HG02938 (cell line): ENCODE data around the gene PDHX.

ENCODE experiments used
- ATAC-seq: cut with Tn5 transposase; IDR thresholded peaks from one replicate; pipeline ENCODE4 v1.9.1; 2021; ENCODE audit warnings: mild to moderate bottlenecking, moderate library complexity; ENCODE audit not compliant: unreplicated experiment

The PDHX gene

GRCh38 chr11:34953955-34954354 is 37.5 kb downstream of the PDHX start:
- no peak for ATAC-seq

GRCh38 chr11:34957206-34957605 is 40.8 kb downstream of the PDHX start:
- no peak for ATAC-seq

- no peak for ATAC-seq
Observed at GRCh38 chr11:34957606-34958005, 41.2 kb downstream of the PDHX start.

GRCh38 chr11:34959770-34960169 is 43.4 kb downstream of the PDHX start:
- ATAC-seq = no peak

- ATAC-seq = no peak
Observed at GRCh38 chr11:34960277-34960676, 43.9 kb downstream of the PDHX start.

- no peak for ATAC-seq
Observed at GRCh38 chr11:34962034-34962433, 45.6 kb downstream of the PDHX start.

- ATAC-seq = no peak
Observed at GRCh38 chr11:34963351-34963750, 46.9 kb downstream of the PDHX start.

- no peak for ATAC-seq
Observed at GRCh38 chr11:34964610-34965331, 48.4 kb downstream of the PDHX start.

- no peak for ATAC-seq
Observed at GRCh38 chr11:34968862-34969261, 52.4 kb downstream of the PDHX start.

- ATAC-seq = no peak
Observed at GRCh38 chr11:34970033-34970432, 53.6 kb downstream of the PDHX start.

GRCh38 chr11:34970480-34970879 is 54.1 kb downstream of the PDHX start:
- ATAC-seq = no peak

GRCh38 chr11:34971928-34972327 is 55.5 kb downstream of the PDHX start:
- ATAC-seq = no peak

GRCh38 chr11:34972366-34972765 is 55.9 kb downstream of the PDHX start:
- no peak for ATAC-seq

GRCh38 chr11:34972892-34973291 is 56.5 kb downstream of the PDHX start:
- ATAC-seq = no peak

- no peak for ATAC-seq
Observed at GRCh38 chr11:34975482-34975881, 59.1 kb downstream of the PDHX start.

- ATAC-seq = no peak
Observed at GRCh38 chr11:34976496-34977088, 60.2 kb downstream of the PDHX start.

- ATAC-seq = no peak
Observed at GRCh38 chr11:34977089-34977912, 60.9 kb downstream of the PDHX start.

- no peak for ATAC-seq
Observed at GRCh38 chr11:34978236-34979191, 62.1 kb downstream of the PDHX start.

- ATAC-seq = no peak
Observed at GRCh38 chr11:34984514-34984913, 68.1 kb downstream of the PDHX start.

- no peak for ATAC-seq
Observed at GRCh38 chr11:34986883-34987520, 70.6 kb downstream of the PDHX start.
